Mucosa of stomach (tissue), 1 donor: Measurements from ENCODE around the gene KSR2.

Experiments
- H3K27me3 ChIP-seq: one replicate; pipeline ENCODE4 v1.7.0; 2013; ENCODE audit warnings: mild to moderate bottlenecking, low read length; ENCODE audit not compliant: control insufficient read depth, insufficient read depth
- H3K36me3 ChIP-seq: one replicate; pipeline ENCODE4 v1.7.0; 2013; ENCODE audit warnings: low read length; ENCODE audit not compliant: control insufficient read depth, insufficient read depth
- H3K4me1 ChIP-seq: one replicate; pipeline ENCODE4 v1.7.0; 2013; ENCODE audit warnings: mild to moderate bottlenecking, low read length; ENCODE audit not compliant: control insufficient read depth, insufficient read depth
- H3K4me3 ChIP-seq: one replicate; pipeline ENCODE4 v1.7.0; 2013; ENCODE audit warnings: low read length
- H3K9ac ChIP-seq: one replicate; pipeline ENCODE4 v1.7.0; 2013; ENCODE audit warnings: mild to moderate bottlenecking, low read length, moderate library complexity
- H3K9me3 ChIP-seq: one replicate; pipeline ENCODE4 v1.7.0; 2013; ENCODE audit warnings: mild to moderate bottlenecking, low read length, moderate library complexity; ENCODE audit not compliant: control insufficient read depth
- donor health status: Pancreatic carcinoma.

The KSR2 gene

DNA sequence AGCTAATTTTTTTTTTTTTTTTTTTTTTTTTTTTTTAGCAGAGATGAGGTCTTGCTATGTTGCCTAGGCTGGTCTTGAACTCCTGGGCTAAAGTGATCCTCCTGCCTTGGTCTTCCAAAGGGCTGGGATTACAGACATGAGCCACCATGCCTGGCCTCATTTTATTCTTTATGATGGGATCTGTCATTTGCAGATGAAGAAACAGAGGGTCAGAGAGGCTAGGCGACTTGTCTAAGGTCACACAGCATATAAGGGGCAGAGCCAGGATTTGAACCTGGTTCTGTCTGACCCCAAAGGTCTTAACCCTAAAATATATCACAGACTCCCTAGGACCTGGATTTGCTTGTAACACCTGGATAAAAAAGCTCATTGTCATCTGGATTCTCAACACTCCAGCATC, 282.6 kb downstream of the KSR2 start:
- Histone ChIP-seq H3K9me3 (no peaks in the 10 kb centered on the region), H3K4me1 (no peaks in the 10 kb centered on the region), H3K27me3 (no peaks in the 10 kb centered on the region), H3K4me3 (no peak overlapping the region), H3K9ac (no peak overlapping the region), H3K36me3 (no peaks in the 10 kb centered on the region)

GRCh38 chr12:117685110-117685926, 283.5 kb downstream of the KSR2 start:
- no peaks in the 10 kb centered on the region for H3K36me3 ChIP-seq
- H3K4me1 ChIP-seq, result no peaks in the 10 kb centered on the region
- H3K9ac ChIP-seq, result no peak overlapping the region
- H3K9me3 ChIP-seq, result no peaks in the 10 kb centered on the region
- no peaks in the 10 kb centered on the region for H3K27me3 ChIP-seq
- H3K4me3 ChIP-seq, result no peak overlapping the region

DNA sequence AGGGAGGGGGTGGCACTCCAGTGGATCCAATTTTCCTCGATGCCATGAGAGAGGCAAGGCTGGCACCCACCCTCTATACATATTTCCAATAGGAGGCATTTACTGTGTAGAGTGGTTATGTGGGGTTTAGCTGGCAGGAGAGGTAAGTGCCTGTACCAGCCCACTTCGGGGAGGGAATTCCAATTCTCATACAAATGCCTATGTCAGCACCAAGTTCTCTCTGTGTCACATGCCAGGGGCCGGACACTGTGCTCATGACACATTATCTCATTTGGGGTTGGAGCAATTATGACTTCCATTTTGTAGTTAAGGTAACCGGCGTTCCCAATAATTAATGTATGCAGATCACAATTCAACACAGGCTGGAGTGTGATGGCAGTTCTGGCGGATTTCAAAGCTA, 284.3 kb downstream of the KSR2 start:
- Histone ChIP-seq H3K4me1 (no peaks in the 10 kb centered on the region), H3K9ac (no peak overlapping the region), H3K9me3 (no peaks in the 10 kb centered on the region), H3K4me3 (no peak overlapping the region), H3K36me3 (no peaks in the 10 kb centered on the region), H3K27me3 (no peaks in the 10 kb centered on the region)

- no peak overlapping the region for H3K4me3 ChIP-seq
- no peaks in the 10 kb centered on the region for H3K36me3 ChIP-seq
- no peaks in the 10 kb centered on the region for H3K4me1 ChIP-seq
- H3K9ac ChIP-seq, result no peak overlapping the region
- no peaks in the 10 kb centered on the region for H3K9me3 ChIP-seq
- H3K27me3 ChIP-seq, result no peaks in the 10 kb centered on the region
Observed at GRCh38 chr12:117680312-117680711, 288.5 kb downstream of the KSR2 start.

DNA sequence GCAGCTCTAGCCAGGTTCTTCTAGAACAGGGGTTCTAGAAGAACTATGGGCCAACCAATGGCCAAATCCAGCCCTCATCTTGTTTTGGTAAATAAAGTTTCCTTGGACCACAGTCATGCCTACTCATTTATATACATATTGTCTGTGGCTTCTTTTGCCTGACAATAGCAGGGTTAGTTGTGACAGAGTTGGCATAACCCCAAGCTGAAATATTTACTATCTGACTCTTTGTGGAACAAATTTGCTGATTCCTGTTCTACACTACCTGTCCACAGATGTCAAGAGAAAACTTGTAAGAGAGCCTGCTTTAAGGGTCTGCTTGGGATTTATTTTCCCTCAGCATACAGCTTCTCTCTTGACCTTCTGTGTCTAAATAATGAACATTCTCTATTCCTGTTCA, 289.0 kb downstream of the KSR2 start:
- Histone ChIP-seq H3K4me3 (no peak overlapping the region), H3K9me3 (no peaks in the 10 kb centered on the region), H3K27me3 (no peaks in the 10 kb centered on the region), H3K4me1 (no peaks in the 10 kb centered on the region), H3K9ac (no peak overlapping the region), H3K36me3 (no peaks in the 10 kb centered on the region)

GRCh38 chr12:117674763-117675162, 294.0 kb downstream of the KSR2 start:
- no peaks in the 10 kb centered on the region for H3K27me3 ChIP-seq
- no peaks in the 10 kb centered on the region for H3K36me3 ChIP-seq
- no peak overlapping the region for H3K4me3 ChIP-seq
- no peak overlapping the region for H3K9ac ChIP-seq
- H3K9me3 ChIP-seq, result no peaks in the 10 kb centered on the region
- no peaks in the 10 kb centered on the region for H3K4me1 ChIP-seq

- Histone ChIP-seq H3K4me3 (no peak overlapping the region), H3K9ac (no peak overlapping the region), H3K4me1 (no peaks in the 10 kb centered on the region), H3K27me3 (no peaks in the 10 kb centered on the region), H3K9me3 (no peaks in the 10 kb centered on the region), H3K36me3 (no peaks in the 10 kb centered on the region)
Observed at GRCh38 chr12:117674313-117674712, 294.5 kb downstream of the KSR2 start.

DNA sequence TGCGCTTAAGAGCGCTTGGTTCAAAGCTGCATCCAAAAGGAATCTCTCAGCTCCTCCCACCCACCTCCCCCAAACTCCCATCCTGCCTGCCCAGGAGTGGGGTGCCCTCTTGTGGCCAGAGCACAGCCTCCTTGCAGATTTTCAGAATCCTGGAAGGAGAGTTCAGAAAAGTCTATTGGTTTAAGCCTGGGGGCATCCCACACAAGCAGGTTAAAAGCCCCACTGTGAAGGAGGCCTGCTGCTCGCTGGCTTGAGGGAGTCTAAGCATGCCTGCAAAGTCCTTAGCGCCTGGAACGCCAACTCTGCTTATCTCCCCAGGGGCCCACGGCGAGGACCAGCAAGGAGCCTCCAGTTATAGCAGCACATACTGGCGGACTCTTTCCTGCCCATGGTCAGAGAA, 297.1 kb downstream of the KSR2 start:
- H3K36me3 ChIP-seq, result no peaks in the 10 kb centered on the region
- no peaks in the 10 kb centered on the region for H3K4me1 ChIP-seq
- H3K9me3 ChIP-seq, result no peaks in the 10 kb centered on the region
- no peaks in the 10 kb centered on the region for H3K27me3 ChIP-seq
- H3K4me3 ChIP-seq, result no peak overlapping the region
- no peak overlapping the region for H3K9ac ChIP-seq

- H3K9me3 ChIP-seq, result no peaks in the 10 kb centered on the region
- no peaks in the 10 kb centered on the region for H3K4me1 ChIP-seq
- H3K9ac ChIP-seq, result no peak overlapping the region
- H3K36me3 ChIP-seq, result no peaks in the 10 kb centered on the region
- H3K4me3 ChIP-seq, result no peak overlapping the region
- H3K27me3 ChIP-seq, result no peaks in the 10 kb centered on the region
Observed at GRCh38 chr12:117664169-117664568, 304.6 kb downstream of the KSR2 start.

- H3K36me3 ChIP-seq, result no peaks in the 10 kb centered on the region
- H3K27me3 ChIP-seq, result no peaks in the 10 kb centered on the region
- no peak overlapping the region for H3K4me3 ChIP-seq
- no peaks in the 10 kb centered on the region for H3K9me3 ChIP-seq
- no peak overlapping the region for H3K9ac ChIP-seq
- no peaks in the 10 kb centered on the region for H3K4me1 ChIP-seq
Observed at GRCh38 chr12:117662620-117663395, 306.0 kb downstream of the KSR2 start.

DNA sequence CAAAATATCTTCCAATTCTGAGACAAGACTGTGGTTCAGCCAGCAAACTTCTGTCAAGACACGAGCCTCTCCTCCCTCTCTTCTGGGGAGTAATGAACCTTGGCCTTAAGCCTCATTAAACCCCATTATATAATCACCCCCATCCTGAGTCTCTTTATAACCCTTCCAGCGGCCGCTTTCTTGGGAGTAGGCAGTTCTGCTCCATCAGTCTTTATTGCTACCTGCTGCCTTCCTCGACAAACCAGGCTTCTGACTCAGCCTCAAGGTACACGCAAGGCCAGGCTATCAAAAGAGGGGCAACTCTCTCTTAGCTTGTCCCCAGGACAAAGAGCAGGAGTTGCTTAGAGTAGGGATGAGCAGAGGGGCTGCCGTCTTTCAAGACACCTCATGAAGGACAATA, 306.6 kb downstream of the KSR2 start:
- Histone ChIP-seq H3K4me3 (no peak overlapping the region), H3K4me1 (no peaks in the 10 kb centered on the region), H3K27me3 (no peaks in the 10 kb centered on the region), H3K9me3 (no peaks in the 10 kb centered on the region), H3K9ac (no peak overlapping the region), H3K36me3 (no peaks in the 10 kb centered on the region)

DNA sequence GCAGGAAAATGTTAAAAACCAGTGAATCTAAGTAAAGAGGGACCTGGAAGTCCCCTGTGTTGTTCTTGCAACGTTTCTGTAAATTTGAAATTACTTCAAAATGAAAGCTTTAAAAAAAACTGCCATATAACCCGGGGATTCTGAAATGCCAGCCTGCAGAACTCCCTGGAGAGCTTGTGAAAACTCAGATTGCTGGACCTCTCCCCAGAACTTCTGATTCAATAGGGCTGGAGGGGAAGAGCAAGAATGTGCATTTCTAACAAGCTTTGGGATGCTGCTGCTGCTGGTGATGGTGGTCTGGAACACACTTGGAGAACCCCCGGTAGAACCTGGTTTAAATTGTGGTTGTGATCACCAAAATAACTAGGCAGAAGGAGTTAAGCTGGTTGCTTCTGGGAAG, 307.3 kb downstream of the KSR2 start:
- no peaks in the 10 kb centered on the region for H3K36me3 ChIP-seq
- H3K9me3 ChIP-seq, result no peaks in the 10 kb centered on the region
- H3K4me1 ChIP-seq, result no peaks in the 10 kb centered on the region
- H3K4me3 ChIP-seq, result no peak overlapping the region
- no peak overlapping the region for H3K9ac ChIP-seq
- H3K27me3 ChIP-seq, result no peaks in the 10 kb centered on the region
